ENCODE measurements around the gene PGLYRP2. TPM values are rescaled to one million over a fixed set of nuclear protein-coding genes. Genes with fewer than 3 reads are reported as not detected.

PGLYRP2 gene
- total RNA-seq, 2 donors from 2014 or later: 9.2 to 31.9 TPM

GRCh38 chr19:15502264-15502663, 23.0 kb upstream of the PGLYRP2 start:
- WGBS: 77% methylated on average over 1 of the region's 1 CpG
- Histone ChIP-seq H3K27me3 (replicated peaks; ENCODE audit: insufficient read depth) (no peaks in the 10 kb centered on the region), H3K27ac (no peak overlapping the region), H3K4me3 (no peak overlapping the region), H3K4me1 (replicated peaks) (no peaks in the 10 kb centered on the region), H3K36me3 (no peaks in the 10 kb centered on the region), H3K9me3 (no peaks in the 10 kb centered on the region)
- DNase-seq (ENCODE audit: low spot score): no peak
- intact Hi-C loops (cut with DNase I): no loop called here
- TF ChIP-seq CTCF (IDR thresholded peaks at IDR 0.05) (no peak), POLR2A (IDR thresholded peaks at IDR 0.05) (no peak), POLR2AphosphoS5 (IDR thresholded peaks at IDR 0.05) (no peak)

GRCh38 chr19:15501596-15501995, 22.3 kb upstream of the PGLYRP2 start:
- 50% methylated on average over 1 of the region's 1 CpG for whole genome bisulfite sequencing
- TF ChIP-seq CTCF (IDR thresholded peaks at IDR 0.05): no peak
- no peak for TF ChIP-seq POLR2A (IDR thresholded peaks at IDR 0.05)
- TF ChIP-seq POLR2AphosphoS5 (IDR thresholded peaks at IDR 0.05): no peak
- Histone ChIP-seq H3K4me1 (replicated peaks) (no peaks in the 10 kb centered on the region), H3K27me3 (replicated peaks; ENCODE audit: insufficient read depth) (no peaks in the 10 kb centered on the region), H3K27ac (no peak overlapping the region), H3K9me3 (no peaks in the 10 kb centered on the region), H3K36me3 (no peaks in the 10 kb centered on the region), H3K4me3 (no peak overlapping the region)
- intact Hi-C loops (cut with DNase I): no loop called here
- DNase-seq (ENCODE audit: low spot score): no peak

GRCh38 chr19:15498910-15499309, 19.6 kb upstream of the PGLYRP2 start:
- Histone ChIP-seq H3K4me1 (replicated peaks) (no peaks in the 10 kb centered on the region), H3K9me3 (no peaks in the 10 kb centered on the region), H3K27me3 (replicated peaks; ENCODE audit: insufficient read depth) (no peaks in the 10 kb centered on the region), H3K36me3 (no peaks in the 10 kb centered on the region), H3K27ac (peak overlapping the region in 1 of 2 donors; percentile 30), H3K4me3 (no peak overlapping the region)
- TF ChIP-seq POLR2A (IDR thresholded peaks at IDR 0.05) (no peak), CTCF (IDR thresholded peaks at IDR 0.05) (no peak), POLR2AphosphoS5 (IDR thresholded peaks at IDR 0.05) (no peak)
- WGBS: 56% methylated on average over 6 of the region's 6 CpGs
- DNase-seq (ENCODE audit: low spot score): no peak
- intact Hi-C loops (cut with DNase I): no loop called here

- 56% methylated on average over 10 of the region's 10 CpGs for WGBS
- intact Hi-C loops (cut with DNase I): no loop called here
- DNase-seq (ENCODE audit: low spot score): peak; percentile 34
- Histone ChIP-seq H3K27me3 (replicated peaks; ENCODE audit: insufficient read depth) (no peaks in the 10 kb centered on the region), H3K36me3 (no peaks in the 10 kb centered on the region), H3K4me1 (replicated peaks) (no peaks in the 10 kb centered on the region), H3K9me3 (no peaks in the 10 kb centered on the region), H3K27ac (peak overlapping the region; percentile 12 to 30), H3K4me3 (no peak overlapping the region)
- TF ChIP-seq POLR2A (IDR thresholded peaks at IDR 0.05) (no peak), POLR2AphosphoS5 (IDR thresholded peaks at IDR 0.05) (peak; percentile 51)
Observed at GRCh38 chr19:15498156-15498858, 19.0 kb upstream of the PGLYRP2 start.

GRCh38 chr19:15495151-15495550, 15.8 kb upstream of the PGLYRP2 start:
- peak; percentile 74 for DNase-seq (ENCODE audit: low spot score)
- 32% methylated on average over 1 of the region's 1 CpG for WGBS
- TF ChIP-seq CTCF (IDR thresholded peaks at IDR 0.05) (no peak), POLR2AphosphoS5 (IDR thresholded peaks at IDR 0.05) (peak; percentile 96), POLR2A (IDR thresholded peaks at IDR 0.05) (no peak)
- no peaks in the 10 kb centered on the region for H3K4me1 ChIP-seq (replicated peaks)
- no peaks in the 10 kb centered on the region for H3K27me3 ChIP-seq (replicated peaks; ENCODE audit: insufficient read depth)
- H3K27ac ChIP-seq: peak overlapping the region; percentile 49 to 81
- H3K36me3 ChIP-seq: no peaks in the 10 kb centered on the region
- intact Hi-C loops (cut with DNase I): no loop called here
- no peak overlapping the region for H3K4me3 ChIP-seq
- H3K9me3 ChIP-seq: no peaks in the 10 kb centered on the region

All from prostate gland (tissue), 2 donors.